Esophagus squamous epithelium (tissue), 5 donors: ENCODE results near the gene AGAP2. TPM values are rescaled to one million over a fixed set of nuclear protein-coding genes. Genes with fewer than 3 reads are reported as not detected.

Source experiments
- DNase-seq: peaks from one replicate; lab custom pipeline; 2025; lab: John Stamatoyannopoulos, UW
- H3K27ac ChIP-seq, 4 donors: fragments of 200-600 bp; sonication (generic); one replicate each; pipeline ENCODE4 v1.5.1; 2016 to 2019; ENCODE audit warnings: mild to moderate bottlenecking in 1 of 4
- H3K27me3 ChIP-seq, 4 donors: fragments of 200-600 bp; sonication (generic); 1 replicate in 3 of 4; 2 replicates in 1 of 4; pipeline versions ENCODE4 v1.5.1 to v1.6.0; 2017 to 2021; ENCODE audit warnings: antibody characterized with exemption in 1 of 4
- H3K36me3 ChIP-seq, 3 donors: fragments of 200-600 bp; sonication (generic); one replicate each; pipeline ENCODE4 v1.5.1; 2016 to 2019
- H3K4me1 ChIP-seq, 3 donors: fragments of 200-600 bp; sonication (generic); one replicate each; pipeline ENCODE4 v1.5.1; 2017 to 2019
- H3K4me3 ChIP-seq, 4 donors: fragments of 200-600 bp; sonication (generic); 1 replicate in 3 of 4; 2 replicates in 1 of 4; pipeline ENCODE4 v1.5.1; 2016 to 2019; ENCODE audit warnings: mild to moderate bottlenecking in 2 of 4, moderate library complexity in 1 of 4
- H3K9me3 ChIP-seq, 3 donors: fragments of 200-600 bp; sonication (generic); one replicate each; pipeline ENCODE4 v1.5.1; 2016 to 2019
- POLR2A ChIP-seq, 4 donors: fragments of 450-650 bp; IDR thresholded peaks; one replicate each; pipeline ENCODE4 v1.6.1; 2017; ENCODE audit warnings: antibody characterized with exemption in 4 of 4, mild to moderate bottlenecking in 4 of 4, moderate library complexity in 3 of 4
- WGBS, 2 donors: methylation state at CpG; one replicate each; pipeline ENCODE4 v1.1.5; 2018; 5-methylcytosine and 5-hydroxymethylcytosine counted together
- intact Hi-C: fragments of 100-400 bp; cut with DNase I; formaldehyde crosslinking; loops from one replicate; pipeline ENCODE4 v1.15.0; 2022
- total RNA-seq, 4 donors: library from RNA; depleted of rRNA; stranded (reverse); fragments of >200 nt; gene quantifications; one replicate each; pipeline ENCODE4 v1.1.0, GENCODE V29; 2016
- TF ChIP-seq, protein P1 (sequence below), 6 experiments: fragments of 450-650 bp in 4 of 6; fragments of 200-600 bp in 2 of 6; sonication (generic) in 2 of 6; IDR thresholded peaks; one replicate each; pipeline ENCODE4 v1.5.1; 2016 to 2019; ENCODE audit warnings: antibody characterized with exemption in 6 of 6, mild to moderate bottlenecking in 4 of 6, moderate library complexity in 4 of 6
- donor health status: DM: yes; HTN: yes; CAD: no.

The AGAP2 gene
- total RNA-seq, 4 donors from 2014 or later, result 0.88 to 2.3 (median 1.3) TPM

DNA sequence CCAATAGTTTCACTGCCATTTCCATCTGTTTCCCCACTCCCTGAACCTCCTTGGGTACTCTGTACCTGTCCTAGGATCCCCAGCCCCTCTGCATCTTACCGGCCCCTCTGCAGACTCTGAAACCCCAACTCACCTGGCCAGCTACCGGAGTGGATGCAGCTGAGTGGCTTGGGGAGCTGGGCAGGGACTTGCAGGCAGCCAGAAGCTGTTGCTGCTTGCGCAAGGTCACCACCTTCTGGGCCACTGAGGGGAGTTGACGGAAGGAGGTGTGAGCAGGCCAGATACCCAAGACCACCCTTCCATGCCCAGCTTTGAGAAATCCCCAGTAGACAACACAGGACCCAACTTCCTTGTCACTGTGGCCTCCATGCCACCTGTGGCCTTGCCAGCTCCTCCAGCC lies 6.3 kb downstream of the AGAP2 start:
- 67 to 93% methylated on average over 1 to 2 of the region's 4 CpGs for WGBS, 2 donors
- Histone ChIP-seq H3K4me1 (peaks cover 13 to 26% (median 16%) of the 10 kb centered on the region in 3 donors), H3K4me3 (no peak overlapping the region), H3K27me3 (peaks cover 12 to 57% (median 18%) of the 10 kb centered on the region in 4 donors), H3K27ac (no peak overlapping the region), H3K9me3 (no peaks in the 10 kb centered on the region), H3K36me3 (peaks cover 0 to 15% (median 0%) of the 10 kb centered on the region in 3 donors)
- intact Hi-C loops, result no loop called here
- TF ChIP-seq POLR2A (IDR thresholded peaks at IDR 0.05), result no peak
- TF ChIP-seq, protein P1, sequence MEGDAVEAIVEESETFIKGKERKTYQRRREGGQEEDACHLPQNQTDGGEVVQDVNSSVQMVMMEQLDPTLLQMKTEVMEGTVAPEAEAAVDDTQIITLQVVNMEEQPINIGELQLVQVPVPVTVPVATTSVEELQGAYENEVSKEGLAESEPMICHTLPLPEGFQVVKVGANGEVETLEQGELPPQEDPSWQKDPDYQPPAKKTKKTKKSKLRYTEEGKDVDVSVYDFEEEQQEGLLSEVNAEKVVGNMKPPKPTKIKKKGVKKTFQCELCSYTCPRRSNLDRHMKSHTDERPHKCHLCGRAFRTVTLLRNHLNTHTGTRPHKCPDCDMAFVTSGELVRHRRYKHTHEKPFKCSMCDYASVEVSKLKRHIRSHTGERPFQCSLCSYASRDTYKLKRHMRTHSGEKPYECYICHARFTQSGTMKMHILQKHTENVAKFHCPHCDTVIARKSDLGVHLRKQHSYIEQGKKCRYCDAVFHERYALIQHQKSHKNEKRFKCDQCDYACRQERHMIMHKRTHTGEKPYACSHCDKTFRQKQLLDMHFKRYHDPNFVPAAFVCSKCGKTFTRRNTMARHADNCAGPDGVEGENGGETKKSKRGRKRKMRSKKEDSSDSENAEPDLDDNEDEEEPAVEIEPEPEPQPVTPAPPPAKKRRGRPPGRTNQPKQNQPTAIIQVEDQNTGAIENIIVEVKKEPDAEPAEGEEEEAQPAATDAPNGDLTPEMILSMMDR (IDR thresholded peaks at IDR 0.05), result no peak
- DNase-seq, result no peak

DNA sequence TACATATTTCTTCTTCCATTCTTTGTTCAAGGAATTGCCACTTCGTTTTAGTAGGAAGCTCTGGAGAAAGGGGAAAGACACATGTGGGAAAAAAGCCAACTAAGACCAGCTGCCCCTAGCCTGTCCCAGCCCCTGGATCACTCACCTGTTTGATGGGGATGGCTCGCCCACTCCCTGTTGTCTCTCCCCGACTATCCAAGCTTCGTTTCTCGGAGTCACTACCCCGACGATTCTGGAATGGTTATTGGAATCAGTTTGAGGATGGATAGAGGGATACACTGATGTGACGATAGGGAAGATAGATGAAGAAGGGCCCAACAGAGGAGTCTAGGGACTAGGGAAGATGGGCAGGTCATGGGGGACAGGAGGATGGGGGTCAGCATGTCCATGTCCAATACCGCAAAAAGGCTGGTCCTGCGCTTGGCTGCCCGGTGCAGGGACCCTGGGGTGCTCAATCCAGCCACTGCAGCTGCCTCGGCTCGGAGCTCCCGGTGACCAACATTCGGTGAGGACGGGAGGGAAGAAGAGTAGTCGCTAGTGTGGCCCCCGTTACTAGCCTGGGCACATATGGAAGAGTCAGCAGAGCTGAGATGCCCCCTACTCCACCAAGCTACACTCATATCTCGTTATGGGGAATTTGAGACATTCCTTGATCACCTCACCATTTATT lies 7.0 kb downstream of the AGAP2 start:
- TF ChIP-seq POLR2A (IDR thresholded peaks at IDR 0.05), result no peak
- DNase-seq, result no peak
- H3K4me1 ChIP-seq, result peaks cover 14 to 26% (median 16%) of the 10 kb centered on the region in 3 donors
- H3K9me3 ChIP-seq, result no peaks in the 10 kb centered on the region
- no peak overlapping the region for H3K4me3 ChIP-seq
- H3K27me3 ChIP-seq, result peaks cover 8 to 50% (median 12%) of the 10 kb centered on the region in 4 donors
- H3K27ac ChIP-seq, result no peak overlapping the region
- H3K36me3 ChIP-seq, result peaks cover 0 to 10% (median 0%) of the 10 kb centered on the region in 3 donors
- intact Hi-C loops, result no loop called here
- 80 to 81% methylated on average over 14 to 17 of the region's 19 CpGs for WGBS, 2 donors

DNA sequence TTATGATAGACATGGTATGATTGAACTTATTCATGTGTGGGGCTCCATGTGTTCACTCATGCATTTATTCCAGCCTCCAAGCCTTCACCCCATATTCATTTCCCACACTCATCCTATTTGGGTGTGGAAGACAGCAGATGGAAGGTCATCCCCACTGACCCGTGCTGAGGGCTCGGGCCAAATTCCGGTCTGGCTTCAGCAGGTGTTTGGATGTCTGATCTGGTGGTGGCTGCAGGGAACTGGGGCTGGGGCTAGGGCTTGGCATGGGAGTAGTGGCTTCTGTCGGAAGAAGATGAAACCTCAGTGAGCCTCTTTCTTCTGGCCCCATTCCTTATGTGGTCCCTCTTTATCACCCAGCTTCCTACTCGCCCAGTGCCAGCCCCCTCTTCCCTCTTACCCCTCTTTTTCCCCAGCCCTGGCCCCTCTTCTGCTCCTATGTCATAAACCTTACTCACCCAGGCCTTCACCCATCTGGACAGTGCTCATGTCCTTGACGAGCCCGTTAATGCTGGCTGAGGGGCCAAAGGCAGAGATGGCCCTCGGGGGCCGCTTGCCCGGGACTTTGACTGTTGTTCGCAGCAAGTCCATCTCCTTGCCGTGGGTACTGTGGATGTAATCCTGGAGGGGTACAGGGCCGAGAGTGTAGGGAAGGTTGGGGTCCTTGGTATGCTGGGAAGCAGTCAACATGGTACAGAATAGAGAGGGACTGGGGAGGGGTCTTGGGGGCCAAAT lies 8.0 kb downstream of the AGAP2 start:
- DNase-seq, result no peak
- intact Hi-C loops, result no loop called here
- H3K27me3 ChIP-seq, result peaks cover 0 to 43% (median 4%) of the 10 kb centered on the region in 4 donors
- no peaks in the 10 kb centered on the region for H3K9me3 ChIP-seq
- WGBS, 2 donors, result 80 to 90% methylated on average over 5 to 13 of the region's 13 CpGs
- H3K4me3 ChIP-seq, result no peak overlapping the region
- no peak overlapping the region for H3K27ac ChIP-seq
- TF ChIP-seq, protein P1 (IDR thresholded peaks at IDR 0.05), result no peak
- TF ChIP-seq POLR2A (IDR thresholded peaks at IDR 0.05), result no peak
- H3K36me3 ChIP-seq, result peaks cover 0 to 10% (median 0%) of the 10 kb centered on the region in 3 donors
- peaks cover 8 to 26% (median 13%) of the 10 kb centered on the region in 3 donors for H3K4me1 ChIP-seq

DNA sequence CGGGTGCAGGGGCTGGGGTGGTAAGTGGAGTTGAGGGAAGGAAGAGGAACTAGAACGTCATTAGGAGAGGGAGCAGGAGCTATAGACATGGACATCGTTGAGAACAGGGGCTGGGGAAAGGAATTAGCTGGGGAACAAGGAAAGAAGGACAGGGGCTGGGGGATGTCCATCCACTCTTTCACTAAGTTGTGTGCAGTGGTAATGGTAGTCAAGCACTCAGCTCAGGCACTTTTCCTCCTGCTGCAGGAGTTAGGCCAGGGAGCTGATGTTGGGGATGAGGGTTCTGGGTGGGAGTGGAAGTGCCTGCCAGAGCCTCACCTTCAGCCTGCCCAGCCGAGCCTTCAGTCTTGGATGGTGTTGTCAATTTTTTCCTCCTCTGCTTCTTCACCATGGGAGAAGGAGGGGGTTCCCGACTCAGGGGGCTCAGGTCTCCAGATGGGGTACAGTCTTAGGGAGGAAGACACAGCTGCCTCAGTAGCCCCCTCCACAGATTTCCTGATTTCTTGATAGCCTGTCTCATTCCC lies 9.2 kb downstream of the AGAP2 start:
- H3K27me3 ChIP-seq, result peaks cover 0 to 36% (median 0%) of the 10 kb centered on the region in 4 donors
- H3K4me1 ChIP-seq, result peaks cover 8 to 26% (median 15%) of the 10 kb centered on the region in 3 donors
- no peak overlapping the region for H3K27ac ChIP-seq
- no peak for TF ChIP-seq POLR2A (IDR thresholded peaks at IDR 0.05)
- TF ChIP-seq, protein P1 (IDR thresholded peaks at IDR 0.05), result no peak
- intact Hi-C loops, result no loop called here
- no peaks in the 10 kb centered on the region for H3K9me3 ChIP-seq
- no peak for DNase-seq
- WGBS, 2 donors, result 55 to 60% methylated on average over 4 to 5 of the region's 5 CpGs
- no peak overlapping the region for H3K4me3 ChIP-seq
- peaks cover 0 to 10% (median 0%) of the 10 kb centered on the region in 3 donors for H3K36me3 ChIP-seq

DNA sequence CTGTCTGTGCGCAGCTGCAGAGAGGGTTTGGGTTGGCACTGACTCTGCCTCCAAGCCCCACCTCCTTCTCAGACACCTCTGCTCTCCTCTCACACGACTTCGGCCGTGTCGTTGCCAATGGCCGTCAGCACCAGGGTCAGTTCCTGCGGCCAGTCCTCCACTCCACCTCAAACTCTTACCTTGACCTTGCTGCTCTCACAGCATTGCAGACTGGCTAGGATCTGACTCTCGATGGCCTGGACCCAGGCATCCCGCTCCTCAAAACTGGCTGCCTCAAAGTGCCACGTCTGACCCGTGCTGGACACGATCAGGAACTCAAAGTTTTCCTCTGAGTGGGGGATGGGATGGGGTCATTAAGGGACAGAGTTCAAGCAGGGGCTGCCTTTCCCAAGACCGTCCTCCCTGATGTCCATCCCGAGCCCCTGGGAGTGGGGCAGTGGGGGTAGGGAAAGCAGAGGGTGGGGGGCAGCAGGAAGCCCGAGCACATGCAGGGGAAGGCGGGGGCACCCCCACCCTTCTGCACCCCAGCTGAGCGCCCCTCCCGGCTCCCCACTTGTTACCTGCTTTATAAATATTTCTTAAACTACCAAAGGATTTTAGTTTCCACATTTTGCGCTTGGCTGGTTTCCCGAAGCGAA lies 10.7 kb downstream of the AGAP2 start:
- peaks cover 0 to 21% (median 0%) of the 10 kb centered on the region in 4 donors for H3K27me3 ChIP-seq
- TF ChIP-seq, protein P1 (IDR thresholded peaks at IDR 0.05), result no peak
- TF ChIP-seq POLR2A (IDR thresholded peaks at IDR 0.05), result no peak
- no peaks in the 10 kb centered on the region for H3K9me3 ChIP-seq
- DNase-seq, result no peak
- intact Hi-C loops, result no loop called here
- H3K27ac ChIP-seq, result no peak overlapping the region
- no peak overlapping the region for H3K4me3 ChIP-seq
- H3K4me1 ChIP-seq, result peaks cover 8 to 26% (median 15%) of the 10 kb centered on the region in 3 donors
- H3K36me3 ChIP-seq, result peaks cover 0 to 10% (median 0%) of the 10 kb centered on the region in 3 donors
- 75 to 77% methylated on average over 13 of the region's 21 CpGs for WGBS, 2 donors
